KOPT-K1 (cell line): Measurements from ENCODE around the gene SLAMF1.
A peak's percentile ranks its signal among the peaks of the same experiment; 100 is the strongest.

Experiments
- H3K27ac ChIP-seq: fragments of 200-600 bp; sonication (generic); 2 replicates; pipeline ENCODE4 v1.5.1; 2016; ENCODE audit warnings: antibody characterized with exemption, mild to moderate bottlenecking, low read depth, low read length; ENCODE audit not compliant: poor library complexity, severe bottlenecking
- H3K36me3 ChIP-seq: fragments of 200-600 bp; sonication (generic); 2 replicates; pipeline ENCODE4 v1.5.1; 2017; ENCODE audit warnings: antibody characterized with exemption, mild to moderate bottlenecking, low read length, moderate library complexity; ENCODE audit not compliant: insufficient read depth
- H3K9me3 ChIP-seq: fragments of 200-600 bp; sonication (generic); 2 replicates; pipeline ENCODE4 v1.5.1; 2017; ENCODE audit warnings: antibody characterized with exemption, low read length, mild to moderate bottlenecking; ENCODE audit not compliant: insufficient read depth, poor library complexity, severe bottlenecking

Gene SLAMF1

GRCh38 chr1:160671603-160672517 is 25.0 kb upstream of the SLAMF1 start:
- Histone ChIP-seq H3K36me3 (peaks cover 2% of the 10 kb centered on the region; the same call in 1 of the 2 replicates), H3K9me3 (peaks cover 9% of the 10 kb centered on the region), H3K27ac (no peak overlapping the region)

GRCh38 chr1:160670701-160671100 is 23.9 kb upstream of the SLAMF1 start:
- H3K36me3 ChIP-seq = no peaks in the 10 kb centered on the region
- peaks cover 9% of the 10 kb centered on the region for H3K9me3 ChIP-seq
- H3K27ac ChIP-seq = no peak overlapping the region

- Histone ChIP-seq H3K9me3 (peaks cover 9% of the 10 kb centered on the region), H3K27ac (no peak overlapping the region), H3K36me3 (no peaks in the 10 kb centered on the region)
These were observed 23.0 kb upstream of the SLAMF1 start for GRCh38 chr1:160669802-160670201.

GRCh38 chr1:160669276-160669675 is 22.4 kb upstream of the SLAMF1 start:
- H3K27ac ChIP-seq = no peak overlapping the region
- no peaks in the 10 kb centered on the region for H3K36me3 ChIP-seq
- H3K9me3 ChIP-seq = peaks cover 9% of the 10 kb centered on the region

- no peaks in the 10 kb centered on the region for H3K36me3 ChIP-seq
- H3K9me3 ChIP-seq = peaks cover 9% of the 10 kb centered on the region
- H3K27ac ChIP-seq = no peak overlapping the region
These were observed 21.1 kb upstream of the SLAMF1 start for GRCh38 chr1:160667896-160668295.

- Histone ChIP-seq H3K9me3 (peaks cover 9% of the 10 kb centered on the region), H3K36me3 (no peaks in the 10 kb centered on the region), H3K27ac (peak overlapping the region; percentile 67)
These were observed 19.2 kb upstream of the SLAMF1 start for GRCh38 chr1:160666079-160666442.

GRCh38 chr1:160665330-160666078 is 18.7 kb upstream of the SLAMF1 start:
- peaks cover 9% of the 10 kb centered on the region for H3K9me3 ChIP-seq
- no peaks in the 10 kb centered on the region for H3K36me3 ChIP-seq
- H3K27ac ChIP-seq = peak overlapping the region; percentile 67

GRCh38 chr1:160664573-160665051 is 17.8 kb upstream of the SLAMF1 start:
- H3K27ac ChIP-seq = peak overlapping the region; percentile 67
- peaks cover 15% of the 10 kb centered on the region for H3K9me3 ChIP-seq
- H3K36me3 ChIP-seq = no peaks in the 10 kb centered on the region

GRCh38 chr1:160662910-160663309 is 16.1 kb upstream of the SLAMF1 start:
- H3K27ac ChIP-seq = peak overlapping the region; percentile 33
- H3K36me3 ChIP-seq = no peaks in the 10 kb centered on the region
- H3K9me3 ChIP-seq = peaks cover 9% of the 10 kb centered on the region

- peaks cover 9% of the 10 kb centered on the region for H3K9me3 ChIP-seq
- no peak overlapping the region for H3K27ac ChIP-seq
- no peaks in the 10 kb centered on the region for H3K36me3 ChIP-seq
These were observed 12.7 kb upstream of the SLAMF1 start for GRCh38 chr1:160659566-160659965.

GRCh38 chr1:160658814-160659193 is 12.0 kb upstream of the SLAMF1 start:
- H3K9me3 ChIP-seq = peaks cover 9% of the 10 kb centered on the region
- H3K27ac ChIP-seq = peak overlapping the region; percentile 45
- H3K36me3 ChIP-seq = no peaks in the 10 kb centered on the region

GRCh38 chr1:160658162-160658813 is 11.4 kb upstream of the SLAMF1 start:
- Histone ChIP-seq H3K36me3 (no peaks in the 10 kb centered on the region), H3K9me3 (peaks cover 9% of the 10 kb centered on the region), H3K27ac (peak overlapping the region; percentile 45)

GRCh38 chr1:160657250-160657781 is 10.5 kb upstream of the SLAMF1 start:
- Histone ChIP-seq H3K36me3 (no peaks in the 10 kb centered on the region), H3K9me3 (peaks cover 9% of the 10 kb centered on the region), H3K27ac (peak overlapping the region; percentile 45)

GRCh38 chr1:160656737-160657136 is 9.9 kb upstream of the SLAMF1 start:
- Histone ChIP-seq H3K27ac (peak overlapping the region; percentile 45), H3K9me3 (peaks cover 9% of the 10 kb centered on the region)

GRCh38 chr1:160653620-160654016 is 6.8 kb upstream of the SLAMF1 start:
- H3K9me3 ChIP-seq = no peaks in the 10 kb centered on the region
- peak overlapping the region; percentile 79 for H3K27ac ChIP-seq
- H3K36me3 ChIP-seq = no peaks in the 10 kb centered on the region

More at GRCh38 chr1:160656737-160657136, 9.9 kb upstream of the SLAMF1 start:
- H3K36me3 ChIP-seq = no peaks in the 10 kb centered on the region
